Measurements from ENCODE around the gene GIT2. TPM values are rescaled to one million over a fixed set of nuclear protein-coding genes. Genes with fewer than 3 reads are reported as not detected.

Gene GIT2
- total and polyA plus RNA-seq, 2 of the 8 experiments (the other 6 are each of a cell fraction or from before 2014, with no cell fraction given), result 9.6 to 20.7 TPM

GRCh38 chr12:109966546-109966945 is 29.6 kb downstream of the GIT2 start:
- TF ChIP-seq POU5F1 (IDR thresholded peaks at IDR 0.05; ENCODE audit: low read depth, low read length), result no peak
- TF ChIP-seq ZNF274 (IDR thresholded peaks at IDR 0.05; ENCODE audit: borderline replicate concordance, extremely low read depth, low read length), result no peak
- TF ChIP-seq SIX5 (IDR thresholded peaks at IDR 0.05; ENCODE audit: low read depth, low read length), result no peak
- no peak for TF ChIP-seq NRF1 (IDR thresholded peaks at IDR 0.05; ENCODE audit: low read depth, low read length)
- no peak for TF ChIP-seq TEAD4 (IDR thresholded peaks at IDR 0.05; ENCODE audit: low read depth, low read length)
- no peak for TF ChIP-seq PHF8 (conservative IDR thresholded peaks at IDR 0.05; ENCODE audit: low read depth, low read length)
- TF ChIP-seq BCL11A (IDR thresholded peaks at IDR 0.05; ENCODE audit: low read depth in 2 of 2, low read length in 2 of 2), result no peak
- TF ChIP-seq ASH2L (IDR thresholded peaks at IDR 0.05; ENCODE audit: low read length), result no peak
- TF ChIP-seq SIN3A (conservative IDR thresholded peaks at IDR 0.05 in 1 of 2, IDR thresholded peaks at IDR 0.05 in 1 of 2; ENCODE audit: low read depth in 1 of 2, low read length in 2 of 2), result no peak
- TF ChIP-seq SAP30 (IDR thresholded peaks at IDR 0.05; ENCODE audit: insufficient read depth, insufficient replicate concordance, low read length), result no peak
- no peak for TF ChIP-seq JUN (IDR thresholded peaks at IDR 0.05; ENCODE audit: low read depth, low read length)
- H4K91ac ChIP-seq (replicated peaks; ENCODE audit: insufficient read length, low read length), result no peak overlapping the region
- H4K20me1 ChIP-seq (replicated peaks in 1 of 2; ENCODE audit: control insufficient read depth in 1 of 2, insufficient read depth in 2 of 2, low read length in 2 of 2), result no peaks in the 10 kb centered on the region
- H2AFZ ChIP-seq (ENCODE audit: low read length), result no peak overlapping the region
- DNase-seq (ENCODE audit: low read depth in 1 of 2, low spot score in 2 of 2), result no peak
- H3K9ac ChIP-seq (replicated peaks in 1 of 4; ENCODE audit: extremely low read depth in 1 of 4, low read depth in 3 of 4, low read length in 3 of 4), result no peak overlapping the region
- H3K18ac ChIP-seq (ENCODE audit: extremely low read depth, low read length), result no peak overlapping the region
- no peaks in the 10 kb centered on the region for H3K9me3 ChIP-seq (ENCODE audit: insufficient read depth in 2 of 2, low read depth in 1 of 2, low read length in 1 of 2)
- no peak overlapping the region for H3K27ac ChIP-seq (ENCODE audit: low read depth, low read length)
- POLR2A ChIA-PET (ENCODE audit: partially characterized antibody), result no interaction called here
- no peak overlapping the region for H3K4me2 ChIP-seq (ENCODE audit: insufficient read depth in 1 of 2, low read depth in 2 of 2, low read length in 2 of 2)
- H3K4ac ChIP-seq (replicated peaks; ENCODE audit: insufficient read length, low read depth, low read length), result no peak overlapping the region
- no peak overlapping the region for H3K14ac ChIP-seq (ENCODE audit: insufficient read length)
- no peaks in the 10 kb centered on the region for H3K27me3 ChIP-seq (replicated peaks in 1 of 4; ENCODE audit: control insufficient read depth in 3 of 4, extremely low read depth in 1 of 4, insufficient read depth in 3 of 4, low read length in 3 of 4)
- no peak overlapping the region for H4K5ac ChIP-seq (ENCODE audit: insufficient read length, low read depth, low read length)
- no peak overlapping the region for H3K23ac ChIP-seq (ENCODE audit: insufficient read length)
- no peak overlapping the region for H3K56ac ChIP-seq (replicated peaks; ENCODE audit: insufficient read length, low read depth, low read length)
- CTCF ChIA-PET (ENCODE audit: partially characterized antibody), result no interaction called here
- H2AK5ac ChIP-seq (ENCODE audit: low read depth, low read length), result no peak overlapping the region
- no peak overlapping the region for H2BK120ac ChIP-seq (replicated peaks; ENCODE audit: low read depth, low read length)
- H2BK15ac ChIP-seq (ENCODE audit: low read length), result no peak overlapping the region
- no peak overlapping the region for H3K4me3 ChIP-seq (ENCODE audit: extremely low read depth in 1 of 4, insufficient read depth in 2 of 4, low read depth in 3 of 4, low read length in 4 of 4)
- H3K36me3 ChIP-seq (ENCODE audit: control insufficient read depth in 2 of 4, insufficient read depth in 4 of 4, low read length in 3 of 4), result peaks cover 0 to 5% (median 0%) of the 10 kb centered on the region in 4 experiments; a peak in 4 of 8 replicates
- FAIRE-seq, result no peak
- no peaks in the 10 kb centered on the region for H3K79me2 ChIP-seq (ENCODE audit: control insufficient read depth in 1 of 2, insufficient read depth in 2 of 2, low read length in 2 of 2)
- no peaks in the 10 kb centered on the region for H3K79me1 ChIP-seq (ENCODE audit: low read depth, low read length)
- no peak overlapping the region for H2BK5ac ChIP-seq (ENCODE audit: low read depth, low read length)
- WGBS, 2 experiments (ENCODE audit: extremely low coverage in 1 of 2, insufficient coverage in 1 of 2, insufficient read length in 1 of 2, insufficient replicate concordance in 2 of 2, low coverage in 1 of 2, low lambda C conversion rate in 2 of 2, missing lambda C conversion rate in 1 of 2), result 89% methylated on average over 4 of the region's 4 CpGs; no CpG with 5 or more reads in 1 of the 2 experiments
- no peaks in the 10 kb centered on the region for H3K4me1 ChIP-seq (replicated peaks in 1 of 4; ENCODE audit: control insufficient read depth in 3 of 4, insufficient read depth in 4 of 4, low read length in 3 of 4)
- H2BK20ac ChIP-seq (ENCODE audit: low read length), result no peak overlapping the region
- no peaks in the 10 kb centered on the region for H3K23me2 ChIP-seq (ENCODE audit: low read depth, low read length)
- H2BK12ac ChIP-seq (ENCODE audit: low read depth, low read length), result no peak overlapping the region
- no peak overlapping the region for H4K8ac ChIP-seq (ENCODE audit: extremely low read depth, insufficient read depth, low read length)
